Liver (tissue), 9 donors: ENCODE data around the gene DPYSL4. TPM values are rescaled to one million over a fixed set of nuclear protein-coding genes. Genes with fewer than 3 reads are reported as not detected.

Experiments
- DNase-seq: peaks from one replicate; pipeline ENCODE4 v3.0.0-alpha.2; 2017; ENCODE audit warnings: low spot score
- H3K27ac ChIP-seq, 2 donors: one replicate each; pipeline ENCODE4 v1.7.0; 2013; ENCODE audit warnings: inconsistent platforms in 2 of 2, low read length in 2 of 2, control low read depth in 1 of 2, low read depth in 1 of 2, mild to moderate bottlenecking in 1 of 2
- H3K27me3 ChIP-seq, 4 donors: one replicate each; pipeline versions ENCODE4 v1.6.1 to v1.7.0; 2013; ENCODE audit warnings: low read length in 3 of 4, inconsistent platforms in 1 of 4, mild to moderate bottlenecking in 1 of 4, moderate library complexity in 1 of 4; ENCODE audit not compliant: control insufficient read depth in 4 of 4, insufficient read depth in 4 of 4
- H3K36me3 ChIP-seq, 4 donors: one replicate each; pipeline versions ENCODE4 v1.6.1 to v1.7.0; 2013; ENCODE audit warnings: low read length in 3 of 4, mild to moderate bottlenecking in 3 of 4, low read depth in 1 of 4, moderate library complexity in 1 of 4; ENCODE audit not compliant: control insufficient read depth in 4 of 4, insufficient read depth in 3 of 4
- H3K4me1 ChIP-seq, 4 donors: one replicate each; pipeline versions ENCODE4 v1.6.1 to v1.7.0; 2013; ENCODE audit warnings: low read length in 3 of 4, mild to moderate bottlenecking in 3 of 4, moderate library complexity in 1 of 4; ENCODE audit not compliant: control insufficient read depth in 4 of 4, insufficient read depth in 4 of 4
- H3K4me3 ChIP-seq, 3 donors: one replicate each; pipeline versions ENCODE4 v1.6.1 to v1.7.0; 2013; ENCODE audit warnings: low read length in 3 of 3, control low read depth in 1 of 3, low read depth in 1 of 3, mild to moderate bottlenecking in 1 of 3
- H3K9ac ChIP-seq, 2 donors: one replicate each; pipeline ENCODE4 v1.7.0; 2013; ENCODE audit warnings: low read length in 2 of 2, mild to moderate bottlenecking in 2 of 2, moderate library complexity in 2 of 2, control low read depth in 1 of 2, low read depth in 1 of 2
- H3K9me3 ChIP-seq, 4 donors: one replicate each; pipeline versions ENCODE4 v1.6.1 to v1.7.0; 2013; ENCODE audit warnings: low read length in 3 of 4; ENCODE audit not compliant: control insufficient read depth in 4 of 4
- EGR1 ChIP-seq, 2 donors: IDR thresholded peaks; 2 replicates each; pipeline ENCODE4 v1.6.1; 2016 to 2018; ENCODE audit warnings: antibody characterized with exemption in 2 of 2, low read depth in 2 of 2
- FOXA1 ChIP-seq: IDR thresholded peaks from 2 replicates; pipeline ENCODE4 v1.6.1; 2016; ENCODE audit warnings: antibody characterized with exemption
- FOXA2 ChIP-seq: IDR thresholded peaks from 2 replicates; pipeline ENCODE4 v1.6.1; 2016; ENCODE audit warnings: antibody characterized with exemption
- GABPA ChIP-seq, 2 donors: IDR thresholded peaks in 1 of 2; conservative IDR thresholded peaks in 1 of 2; 2 replicates each; pipeline ENCODE4 v1.6.1; 2016; ENCODE audit warnings: antibody characterized with exemption in 2 of 2, mild to moderate bottlenecking in 1 of 2, moderate library complexity in 1 of 2
- HNF4A ChIP-seq, 2 donors: conservative IDR thresholded peaks; 2 replicates each; pipeline ENCODE4 v1.6.1; 2016; ENCODE audit warnings: antibody characterized with exemption in 2 of 2, mild to moderate bottlenecking in 2 of 2
- HNF4G ChIP-seq: IDR thresholded peaks from 2 replicates; pipeline ENCODE4 v1.6.1; 2016; ENCODE audit warnings: antibody characterized with exemption
- JUND ChIP-seq, 2 donors: IDR thresholded peaks; 2 replicates each; pipeline ENCODE4 v1.6.1; 2016; ENCODE audit warnings: antibody characterized with exemption in 2 of 2
- NR2F2 ChIP-seq: IDR thresholded peaks from 2 replicates; pipeline ENCODE4 v1.6.1; 2016; ENCODE audit warnings: antibody characterized with exemption
- RXRA ChIP-seq, 2 donors: IDR thresholded peaks; 2 replicates each; pipeline ENCODE4 v1.6.1; 2017 to 2018; ENCODE audit warnings: antibody characterized with exemption in 2 of 2, mild to moderate bottlenecking in 1 of 2
- SP1 ChIP-seq: IDR thresholded peaks from 2 replicates; pipeline ENCODE4 v1.6.1; 2018; ENCODE audit warnings: antibody characterized with exemption, mild to moderate bottlenecking
- TAF1 ChIP-seq: conservative IDR thresholded peaks from 2 replicates; pipeline ENCODE4 v1.6.1; 2016; ENCODE audit warnings: antibody characterized with exemption, mild to moderate bottlenecking
- YY1 ChIP-seq: IDR thresholded peaks from 2 replicates; pipeline ENCODE4 v1.6.1; 2016; ENCODE audit warnings: antibody characterized with exemption, mild to moderate bottlenecking
- WGBS: extraction: QIAGEN DNeasy Blood & Tissue Kit; methylation state at CpG from one replicate; pipeline ENCODE4 v1.1.7; 2013; 5-methylcytosine and 5-hydroxymethylcytosine counted together
- polyA plus RNA-seq, 2 donors: library from polyadenylated mRNA; stranded (reverse) in 1 of 2; unstranded in 1 of 2; fragments of 200-250 nt in 1 of 2; fragments of >200 nt in 1 of 2; fragmentation: Nextera tagmentation in 1 of 2; extraction: Ambion mirVana in 1 of 2; gene quantifications; one replicate each; pipeline versions ENCODE4 v1.2.1 to v1.2.3, GENCODE V29; 2013 to 2015
- total RNA-seq, 2 donors: library from RNA; depleted of rRNA; stranded (reverse); fragments of >200 nt; gene quantifications; one replicate each; pipeline ENCODE4 v1.2.3, GENCODE V29; 2014
- TF ChIP-seq, protein P1 (sequence below): IDR thresholded peaks from 2 replicates; pipeline ENCODE4 v1.6.1; 2016; ENCODE audit warnings: antibody characterized with exemption, mild to moderate bottlenecking
- TF ChIP-seq, protein P2 (sequence below): fragments of 150-350 bp; IDR thresholded peaks from 2 replicates; pipeline ENCODE4 v1.5.1; 2017; ENCODE audit warnings: improper control_type of control experiment, low read depth, low read length; ENCODE audit not compliant: missing input control
- TF ChIP-seq, protein P3 (sequence below): IDR thresholded peaks from 2 replicates; pipeline ENCODE4 v1.6.1; 2016; ENCODE audit warnings: antibody characterized with exemption
- donor health status: healthy.
- donor health status: healthy.
- donor health status: healthy.
- donor health status: healthy.
- donor health status: healthy.

Gene DPYSL4
- total and polyA plus RNA-seq, 4 donors, result 0.19 to 2.2 (median 0.26) TPM

DNA sequence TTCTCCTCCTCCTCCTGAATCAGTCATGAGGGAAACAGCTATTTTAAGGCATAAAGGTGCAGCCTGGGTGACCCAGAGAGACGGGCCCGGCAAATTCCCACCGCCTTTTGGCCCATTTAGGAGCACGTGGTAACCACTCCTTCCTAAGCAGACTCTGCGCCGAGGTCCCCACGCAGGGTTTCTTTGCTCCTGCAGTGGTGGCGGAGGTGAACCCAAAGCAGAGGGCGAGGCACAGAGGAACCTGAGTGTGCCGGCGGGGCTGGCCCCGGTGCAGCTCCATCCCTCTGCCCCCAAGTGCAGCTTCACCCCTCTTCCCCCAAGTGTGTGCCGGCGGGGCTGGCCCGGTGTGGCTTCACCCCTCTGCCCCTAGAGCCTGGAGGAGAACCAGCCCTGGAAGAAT is 50.6 kb downstream of the DPYSL4 start:
- Histone ChIP-seq H3K36me3 (no peaks in the 10 kb centered on the region), H3K27me3 (no peaks in the 10 kb centered on the region), H3K4me1 (no peaks in the 10 kb centered on the region), H3K4me3 (no peak overlapping the region), H3K9me3 (no peaks in the 10 kb centered on the region), H3K9ac (no peak overlapping the region), H3K27ac (no peak overlapping the region)
- TF ChIP-seq HNF4A (conservative IDR thresholded peaks at IDR 0.05), result no peak
- TF ChIP-seq, protein P1, sequence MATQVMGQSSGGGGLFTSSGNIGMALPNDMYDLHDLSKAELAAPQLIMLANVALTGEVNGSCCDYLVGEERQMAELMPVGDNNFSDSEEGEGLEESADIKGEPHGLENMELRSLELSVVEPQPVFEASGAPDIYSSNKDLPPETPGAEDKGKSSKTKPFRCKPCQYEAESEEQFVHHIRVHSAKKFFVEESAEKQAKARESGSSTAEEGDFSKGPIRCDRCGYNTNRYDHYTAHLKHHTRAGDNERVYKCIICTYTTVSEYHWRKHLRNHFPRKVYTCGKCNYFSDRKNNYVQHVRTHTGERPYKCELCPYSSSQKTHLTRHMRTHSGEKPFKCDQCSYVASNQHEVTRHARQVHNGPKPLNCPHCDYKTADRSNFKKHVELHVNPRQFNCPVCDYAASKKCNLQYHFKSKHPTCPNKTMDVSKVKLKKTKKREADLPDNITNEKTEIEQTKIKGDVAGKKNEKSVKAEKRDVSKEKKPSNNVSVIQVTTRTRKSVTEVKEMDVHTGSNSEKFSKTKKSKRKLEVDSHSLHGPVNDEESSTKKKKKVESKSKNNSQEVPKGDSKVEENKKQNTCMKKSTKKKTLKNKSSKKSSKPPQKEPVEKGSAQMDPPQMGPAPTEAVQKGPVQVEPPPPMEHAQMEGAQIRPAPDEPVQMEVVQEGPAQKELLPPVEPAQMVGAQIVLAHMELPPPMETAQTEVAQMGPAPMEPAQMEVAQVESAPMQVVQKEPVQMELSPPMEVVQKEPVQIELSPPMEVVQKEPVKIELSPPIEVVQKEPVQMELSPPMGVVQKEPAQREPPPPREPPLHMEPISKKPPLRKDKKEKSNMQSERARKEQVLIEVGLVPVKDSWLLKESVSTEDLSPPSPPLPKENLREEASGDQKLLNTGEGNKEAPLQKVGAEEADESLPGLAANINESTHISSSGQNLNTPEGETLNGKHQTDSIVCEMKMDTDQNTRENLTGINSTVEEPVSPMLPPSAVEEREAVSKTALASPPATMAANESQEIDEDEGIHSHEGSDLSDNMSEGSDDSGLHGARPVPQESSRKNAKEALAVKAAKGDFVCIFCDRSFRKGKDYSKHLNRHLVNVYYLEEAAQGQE, result no peak
- TF ChIP-seq RXRA (IDR thresholded peaks at IDR 0.05), result no peak
- TF ChIP-seq TAF1, result no peak
- TF ChIP-seq YY1, result no peak
- TF ChIP-seq FOXA2, result no peak
- TF ChIP-seq NR2F2, result no peak
- no peak for TF ChIP-seq HNF4G
- TF ChIP-seq GABPA (IDR thresholded peaks at IDR 0.05 in 1 of 2, conservative IDR thresholded peaks at IDR 0.05 in 1 of 2), result no peak
- no peak for TF ChIP-seq JUND (IDR thresholded peaks at IDR 0.05)
- no peak for TF ChIP-seq SP1
- 87% methylated on average over 15 of the region's 15 CpGs for WGBS
- no peak for DNase-seq

DNA sequence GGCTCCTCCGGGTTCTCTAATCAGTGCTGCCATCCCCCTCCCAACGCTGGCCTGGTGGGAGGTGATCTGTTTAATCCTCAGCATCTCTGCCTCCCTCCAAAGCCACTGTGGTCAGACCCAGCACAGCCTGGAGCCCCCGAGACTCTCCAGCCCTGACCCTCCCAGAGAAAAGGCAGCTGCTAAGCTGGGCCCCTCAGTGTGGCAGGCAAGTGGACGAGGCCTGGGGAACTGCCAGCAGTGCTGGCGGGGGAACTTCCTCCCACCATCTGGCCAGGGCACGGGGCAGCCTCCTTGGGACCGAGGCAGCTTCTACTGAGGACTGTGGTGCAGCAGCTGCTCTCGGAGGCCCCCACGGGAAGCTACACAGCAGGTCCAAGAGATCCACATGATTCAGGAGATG is 51.1 kb downstream of the DPYSL4 start:
- Histone ChIP-seq H3K27me3 (no peaks in the 10 kb centered on the region), H3K4me3 (no peak overlapping the region), H3K27ac (no peak overlapping the region), H3K4me1 (no peaks in the 10 kb centered on the region), H3K9me3 (no peaks in the 10 kb centered on the region), H3K9ac (no peak overlapping the region), H3K36me3 (no peaks in the 10 kb centered on the region)
- TF ChIP-seq GABPA (IDR thresholded peaks at IDR 0.05 in 1 of 2, conservative IDR thresholded peaks at IDR 0.05 in 1 of 2), result no peak
- no peak for TF ChIP-seq FOXA2
- TF ChIP-seq SP1, result no peak
- DNase-seq, result no peak
- 66% methylated on average over 9 of the region's 9 CpGs for WGBS

DNA sequence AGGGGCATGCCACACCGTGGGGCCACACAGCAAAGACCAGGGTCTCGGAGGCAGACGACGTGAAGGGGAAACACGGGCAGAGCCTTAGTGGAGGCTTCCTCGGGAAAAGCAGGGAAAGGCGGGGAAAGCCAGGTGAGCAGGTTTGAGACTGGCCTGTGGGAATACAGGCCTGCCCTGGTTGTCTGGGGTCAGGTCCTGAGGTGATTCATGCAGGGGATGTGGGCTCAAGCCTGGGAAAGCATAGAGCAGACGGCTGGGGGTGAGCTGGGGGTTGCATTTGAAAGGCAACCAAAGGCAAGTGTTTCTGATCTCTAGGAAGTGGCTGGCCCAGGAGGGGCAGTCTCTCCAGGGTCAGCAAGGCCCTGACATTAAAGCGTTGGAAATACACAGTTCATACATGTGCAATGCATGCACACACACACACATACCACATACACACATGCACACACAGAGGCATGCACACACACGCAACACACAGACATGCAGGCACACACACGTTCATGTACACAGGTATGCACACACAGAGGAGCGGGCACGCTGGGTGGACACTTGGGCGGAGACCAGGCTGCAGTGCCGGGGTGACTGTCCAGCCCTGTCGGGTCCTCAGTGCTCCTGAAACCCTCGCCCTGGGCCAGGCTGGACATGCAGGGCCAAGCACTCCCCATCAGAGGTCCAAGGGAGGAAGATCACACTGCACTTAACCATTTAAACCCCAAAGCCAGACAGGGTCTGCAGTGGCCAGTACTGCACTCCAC is 51.8 kb downstream of the DPYSL4 start:
- 86% methylated on average over 17 of the region's 17 CpGs for WGBS
- DNase-seq, result no peak

More for the DNA sequence above, 51.8 kb downstream of the DPYSL4 start:
- Histone ChIP-seq H3K27ac (no peak overlapping the region), H3K27me3 (no peaks in the 10 kb centered on the region), H3K4me3 (no peak overlapping the region), H3K9me3 (no peaks in the 10 kb centered on the region), H3K9ac (no peak overlapping the region), H3K4me1 (no peaks in the 10 kb centered on the region), H3K36me3 (no peaks in the 10 kb centered on the region)
- TF ChIP-seq GABPA (IDR thresholded peaks at IDR 0.05 in 1 of 2, conservative IDR thresholded peaks at IDR 0.05 in 1 of 2) (no peak), FOXA1 (no peak), SP1 (no peak), FOXA2 (no peak), TAF1 (no peak), RXRA (IDR thresholded peaks at IDR 0.05) (no peak), EGR1 (IDR thresholded peaks at IDR 0.05; ENCODE audit: low read depth in 2 of 2) (no peak), HNF4A (conservative IDR thresholded peaks at IDR 0.05) (no peak), NR2F2 (no peak), HNF4G (no peak), JUND (IDR thresholded peaks at IDR 0.05) (no peak)
- TF ChIP-seq, protein P1, result no peak
- TF ChIP-seq, protein P2, sequence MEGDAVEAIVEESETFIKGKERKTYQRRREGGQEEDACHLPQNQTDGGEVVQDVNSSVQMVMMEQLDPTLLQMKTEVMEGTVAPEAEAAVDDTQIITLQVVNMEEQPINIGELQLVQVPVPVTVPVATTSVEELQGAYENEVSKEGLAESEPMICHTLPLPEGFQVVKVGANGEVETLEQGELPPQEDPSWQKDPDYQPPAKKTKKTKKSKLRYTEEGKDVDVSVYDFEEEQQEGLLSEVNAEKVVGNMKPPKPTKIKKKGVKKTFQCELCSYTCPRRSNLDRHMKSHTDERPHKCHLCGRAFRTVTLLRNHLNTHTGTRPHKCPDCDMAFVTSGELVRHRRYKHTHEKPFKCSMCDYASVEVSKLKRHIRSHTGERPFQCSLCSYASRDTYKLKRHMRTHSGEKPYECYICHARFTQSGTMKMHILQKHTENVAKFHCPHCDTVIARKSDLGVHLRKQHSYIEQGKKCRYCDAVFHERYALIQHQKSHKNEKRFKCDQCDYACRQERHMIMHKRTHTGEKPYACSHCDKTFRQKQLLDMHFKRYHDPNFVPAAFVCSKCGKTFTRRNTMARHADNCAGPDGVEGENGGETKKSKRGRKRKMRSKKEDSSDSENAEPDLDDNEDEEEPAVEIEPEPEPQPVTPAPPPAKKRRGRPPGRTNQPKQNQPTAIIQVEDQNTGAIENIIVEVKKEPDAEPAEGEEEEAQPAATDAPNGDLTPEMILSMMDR, result no peak
- TF ChIP-seq, protein P3, sequence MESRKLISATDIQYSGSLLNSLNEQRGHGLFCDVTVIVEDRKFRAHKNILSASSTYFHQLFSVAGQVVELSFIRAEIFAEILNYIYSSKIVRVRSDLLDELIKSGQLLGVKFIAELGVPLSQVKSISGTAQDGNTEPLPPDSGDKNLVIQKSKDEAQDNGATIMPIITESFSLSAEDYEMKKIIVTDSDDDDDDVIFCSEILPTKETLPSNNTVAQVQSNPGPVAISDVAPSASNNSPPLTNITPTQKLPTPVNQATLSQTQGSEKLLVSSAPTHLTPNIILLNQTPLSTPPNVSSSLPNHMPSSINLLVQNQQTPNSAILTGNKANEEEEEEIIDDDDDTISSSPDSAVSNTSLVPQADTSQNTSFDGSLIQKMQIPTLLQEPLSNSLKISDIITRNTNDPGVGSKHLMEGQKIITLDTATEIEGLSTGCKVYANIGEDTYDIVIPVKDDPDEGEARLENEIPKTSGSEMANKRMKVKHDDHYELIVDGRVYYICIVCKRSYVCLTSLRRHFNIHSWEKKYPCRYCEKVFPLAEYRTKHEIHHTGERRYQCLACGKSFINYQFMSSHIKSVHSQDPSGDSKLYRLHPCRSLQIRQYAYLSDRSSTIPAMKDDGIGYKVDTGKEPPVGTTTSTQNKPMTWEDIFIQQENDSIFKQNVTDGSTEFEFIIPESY, result no peak
